Measurements from ENCODE around the gene NDUFS8.
"Not testable (repeated sequence)": the region's sequence is repeated elsewhere in the genome, so short reads cannot be mapped to it uniquely, and the experiment has no call there.

- not testable (repeated sequence) for TF ChIP-seq PAX8, RAD51 (IDR thresholded peaks at IDR 0.05)
These were observed 38.9 kb upstream of the NDUFS8 start for GRCh38 chr11:67991347-67992121.

All from GM12878 (cell line).